Endodermal cell (in vitro differentiated cells): Measurements from ENCODE around the gene SCFD2. TPM values are rescaled to one million over a fixed set of nuclear protein-coding genes. Genes with fewer than 3 reads are reported as not detected.

ENCODE experiments used
- DNase-seq: peaks from one replicate; pipeline ENCODE4 v3.0.0-alpha.2; 2017
- H3K27ac ChIP-seq: 2 replicates; pipeline ENCODE4 v1.5.1; 2013; ENCODE audit warnings: mild to moderate bottlenecking, low read depth, low read length, moderate library complexity
- H3K27me3 ChIP-seq: 2 replicates; pipeline ENCODE4 v1.6.1; 2013; ENCODE audit warnings: mild to moderate bottlenecking, low read length, moderate library complexity; ENCODE audit not compliant: insufficient read depth, control insufficient read depth, poor library complexity, severe bottlenecking
- H3K36me3 ChIP-seq: 2 replicates; pipeline ENCODE4 v1.7.0; 2013; ENCODE audit warnings: mild to moderate bottlenecking, low read length, moderate library complexity; ENCODE audit not compliant: control insufficient read depth, insufficient read depth
- H3K4me1 ChIP-seq: one replicate; pipeline ENCODE4 v1.7.0; 2013; ENCODE audit warnings: low read length; ENCODE audit not compliant: control insufficient read depth, insufficient read depth
- H3K4me3 ChIP-seq: 2 replicates; pipeline ENCODE4 v1.5.1; 2013; ENCODE audit warnings: mild to moderate bottlenecking, low read length, moderate library complexity
- H3K9ac ChIP-seq: 2 replicates; pipeline ENCODE4 v1.6.1; 2013; ENCODE audit warnings: mild to moderate bottlenecking, low read length, moderate library complexity; ENCODE audit not compliant: poor library complexity, severe bottlenecking; ENCODE audit errors: extremely low read depth
- H3K9me3 ChIP-seq: 2 replicates; pipeline ENCODE4 v1.6.1; 2013; ENCODE audit warnings: mild to moderate bottlenecking, low read length, moderate library complexity; ENCODE audit not compliant: control insufficient read depth
- H3K27ac Mint-ChIP-seq: 2 replicates; pipeline ENCODE4 v1.8.0; 2020; ENCODE audit warnings: mixed read lengths
- H3K27me3 Mint-ChIP-seq: 2 replicates; pipeline ENCODE4 v1.8.0; 2021; ENCODE audit warnings: mild to moderate bottlenecking, mixed read lengths; ENCODE audit not compliant: insufficient read depth
- H3K36me3 Mint-ChIP-seq: 2 replicates; pipeline ENCODE4 v1.8.0; 2020; ENCODE audit warnings: low read depth, mixed read lengths
- H3K4me1 Mint-ChIP-seq: 2 replicates; pipeline ENCODE4 v1.8.0; 2020; ENCODE audit warnings: mixed read lengths
- H3K4me3 Mint-ChIP-seq: 2 replicates; pipeline ENCODE4 v1.8.0; 2020; ENCODE audit warnings: mild to moderate bottlenecking, moderate library complexity, mixed read lengths
- H3K9me3 Mint-ChIP-seq: 2 replicates; pipeline ENCODE4 v1.8.0; 2020; ENCODE audit warnings: mild to moderate bottlenecking, mixed read lengths
- WGBS, 2 experiments: methylation state at CpG; one replicate each; pipeline versions ENCODE4 v1.1.5 to v1.1.7; 2013; ENCODE audit warnings: missing lambda C conversion rate in 2 of 2, mixed read lengths in 1 of 2; ENCODE audit not compliant: insufficient coverage in 1 of 2, insufficient read length in 1 of 2; 5-methylcytosine and 5-hydroxymethylcytosine counted together
- total RNA-seq, 2 donors: library from RNA; stranded (reverse); fragmentation: NEBNext Ultra II Directional in 1 of 2; extraction: Animal tissue kit (Norgen Biotek cat#: 25700) in 1 of 2; gene quantifications; 2 replicates in 1 of 2; 3 replicates in 1 of 2; pipeline ENCODE4 v1.2.1, GENCODE V29; 2021
- TF ChIP-seq, protein P1 (sequence below): fragments of 200-600 bp; sonication (generic); conservative IDR thresholded peaks from 2 replicates; pipeline ENCODE4 v1.5.0; 2021; ENCODE audit warnings: antibody characterized with exemption, mild to moderate bottlenecking

The SCFD2 gene
- total RNA-seq, 2 donors from 2014 or later = 5.7 to 6.5 TPM

DNA sequence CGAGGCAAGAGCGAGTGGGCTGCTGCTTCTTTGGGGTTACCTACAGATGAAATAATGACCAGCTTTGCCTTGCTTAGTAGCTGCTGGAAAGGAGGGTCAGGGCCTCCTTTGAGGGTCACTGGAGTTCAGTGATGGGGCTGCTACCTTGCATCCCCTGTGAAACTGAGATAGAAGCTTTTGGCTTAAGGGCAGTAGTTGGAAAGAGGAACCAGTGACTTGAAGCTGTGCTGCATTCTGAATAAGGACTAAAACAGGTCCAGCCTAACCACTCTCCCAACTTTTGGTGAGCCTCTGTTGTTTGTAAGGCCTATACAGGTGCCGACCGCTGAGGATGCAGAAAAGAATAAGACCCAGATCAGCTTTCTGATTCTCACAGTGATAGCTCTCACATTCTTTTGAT lies 462.6 kb downstream of the SCFD2 start:
- Mint-ChIP-seq H3K4me1 (no peaks in the 10 kb centered on the region), H3K27me3 (peaks cover 3% of the 10 kb centered on the region), H3K27ac (no peak overlapping the region), H3K9me3 (peaks cover 35% of the 10 kb centered on the region), H3K4me3 (no peak overlapping the region), H3K36me3 (peaks cover 5% of the 10 kb centered on the region)
- no peak overlapping the region for H3K9ac ChIP-seq
- no peak overlapping the region for H3K27ac ChIP-seq
- no peak for DNase-seq
- no peaks in the 10 kb centered on the region for H3K27me3 ChIP-seq
- no peaks in the 10 kb centered on the region for H3K4me1 ChIP-seq
- H3K36me3 ChIP-seq = no peaks in the 10 kb centered on the region
- H3K9me3 ChIP-seq = peaks cover 13% of the 10 kb centered on the region
- 92 to 93% methylated on average over 2 to 4 of the region's 4 CpGs for WGBS, 2 experiments
- H3K4me3 ChIP-seq = no peak overlapping the region
- TF ChIP-seq, protein P1, sequence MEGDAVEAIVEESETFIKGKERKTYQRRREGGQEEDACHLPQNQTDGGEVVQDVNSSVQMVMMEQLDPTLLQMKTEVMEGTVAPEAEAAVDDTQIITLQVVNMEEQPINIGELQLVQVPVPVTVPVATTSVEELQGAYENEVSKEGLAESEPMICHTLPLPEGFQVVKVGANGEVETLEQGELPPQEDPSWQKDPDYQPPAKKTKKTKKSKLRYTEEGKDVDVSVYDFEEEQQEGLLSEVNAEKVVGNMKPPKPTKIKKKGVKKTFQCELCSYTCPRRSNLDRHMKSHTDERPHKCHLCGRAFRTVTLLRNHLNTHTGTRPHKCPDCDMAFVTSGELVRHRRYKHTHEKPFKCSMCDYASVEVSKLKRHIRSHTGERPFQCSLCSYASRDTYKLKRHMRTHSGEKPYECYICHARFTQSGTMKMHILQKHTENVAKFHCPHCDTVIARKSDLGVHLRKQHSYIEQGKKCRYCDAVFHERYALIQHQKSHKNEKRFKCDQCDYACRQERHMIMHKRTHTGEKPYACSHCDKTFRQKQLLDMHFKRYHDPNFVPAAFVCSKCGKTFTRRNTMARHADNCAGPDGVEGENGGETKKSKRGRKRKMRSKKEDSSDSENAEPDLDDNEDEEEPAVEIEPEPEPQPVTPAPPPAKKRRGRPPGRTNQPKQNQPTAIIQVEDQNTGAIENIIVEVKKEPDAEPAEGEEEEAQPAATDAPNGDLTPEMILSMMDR = no peak

DNA sequence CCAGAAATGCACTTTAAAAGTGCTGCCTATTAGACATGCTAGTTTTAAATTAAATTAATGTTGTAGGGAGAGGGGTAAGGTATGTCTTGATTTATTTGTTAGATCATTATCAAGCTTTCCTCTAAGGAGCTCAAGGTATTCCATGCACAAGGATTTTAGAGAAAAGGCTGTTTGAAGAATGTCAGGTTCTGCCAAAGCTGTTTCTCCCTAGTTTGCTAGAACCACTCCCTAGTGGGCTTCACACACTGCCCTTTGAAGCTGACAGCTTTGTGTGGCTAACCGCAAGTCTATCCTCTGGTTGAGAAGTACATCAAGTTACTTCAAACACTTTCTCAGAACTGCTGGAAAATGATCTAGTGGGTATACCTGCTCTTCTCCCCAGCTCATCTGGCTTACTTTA lies 471.4 kb downstream of the SCFD2 start:
- Histone ChIP-seq H3K9ac (no peak overlapping the region), H3K4me3 (no peak overlapping the region), H3K4me1 (peaks cover 4% of the 10 kb centered on the region), H3K27ac (no peak overlapping the region), H3K27me3 (no peaks in the 10 kb centered on the region), H3K9me3 (no peaks in the 10 kb centered on the region), H3K36me3 (no peaks in the 10 kb centered on the region)
- DNase-seq = no peak
- Mint-ChIP-seq H3K27ac (no peak overlapping the region), H3K4me1 (peaks cover 10% of the 10 kb centered on the region), H3K9me3 (peaks cover 19% of the 10 kb centered on the region), H3K4me3 (no peak overlapping the region), H3K27me3 (peaks cover 3% of the 10 kb centered on the region), H3K36me3 (peaks cover 3% of the 10 kb centered on the region)
- WGBS, 2 experiments = 97% methylated on average over 1 of the region's 1 CpG; no CpG with 5 or more reads in 1 of the 2 experiments
- TF ChIP-seq, protein P1 = no peak

DNA sequence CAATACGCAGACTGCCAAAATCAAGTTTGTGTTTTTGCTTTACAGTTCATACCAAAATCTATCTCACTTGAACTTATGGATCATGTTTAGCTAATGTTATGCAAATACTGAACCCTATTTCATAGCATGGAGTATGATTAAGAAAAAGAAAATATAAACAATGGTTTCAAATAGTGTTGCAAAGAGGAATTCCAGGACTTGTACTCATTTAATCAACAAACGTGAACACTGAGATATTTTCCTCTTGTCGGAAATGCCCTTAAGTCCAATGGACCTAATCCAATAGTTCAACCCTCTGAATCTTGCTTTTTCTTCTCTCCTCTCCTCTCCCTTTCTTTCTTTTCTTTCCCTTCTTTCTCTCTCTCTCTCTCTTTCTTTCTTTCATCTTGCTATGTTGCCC lies 473.0 kb downstream of the SCFD2 start:
- TF ChIP-seq, protein P1 = no peak
- no peak for DNase-seq
- H3K36me3 Mint-ChIP-seq = no peaks in the 10 kb centered on the region
- no peak overlapping the region for H3K9ac ChIP-seq
- H3K4me1 Mint-ChIP-seq = peaks cover 10% of the 10 kb centered on the region
- peaks cover 4% of the 10 kb centered on the region for H3K4me1 ChIP-seq
- WGBS, 2 experiments = 96 to 100% methylated on average over 3 of the region's 3 CpGs
- H3K27me3 ChIP-seq = no peaks in the 10 kb centered on the region
- H3K27ac Mint-ChIP-seq = no peak overlapping the region
- no peaks in the 10 kb centered on the region for H3K36me3 ChIP-seq
- H3K27me3 Mint-ChIP-seq = no peaks in the 10 kb centered on the region
- H3K9me3 Mint-ChIP-seq = peaks cover 7% of the 10 kb centered on the region
- no peaks in the 10 kb centered on the region for H3K9me3 ChIP-seq
- H3K4me3 Mint-ChIP-seq = no peak overlapping the region
- no peak overlapping the region for H3K4me3 ChIP-seq
- no peak overlapping the region for H3K27ac ChIP-seq
